Activated T-cell treated with anti-CD3 and anti-CD28 coated beads for 1 hour (primary cell): ENCODE results near the gene FGF2.

Source experiments
- DNase-seq: peaks from one replicate; pipeline ENCODE4 v3.0.0-alpha.2; 2020; ENCODE audit warnings: low read depth

FGF2 gene

DNA sequence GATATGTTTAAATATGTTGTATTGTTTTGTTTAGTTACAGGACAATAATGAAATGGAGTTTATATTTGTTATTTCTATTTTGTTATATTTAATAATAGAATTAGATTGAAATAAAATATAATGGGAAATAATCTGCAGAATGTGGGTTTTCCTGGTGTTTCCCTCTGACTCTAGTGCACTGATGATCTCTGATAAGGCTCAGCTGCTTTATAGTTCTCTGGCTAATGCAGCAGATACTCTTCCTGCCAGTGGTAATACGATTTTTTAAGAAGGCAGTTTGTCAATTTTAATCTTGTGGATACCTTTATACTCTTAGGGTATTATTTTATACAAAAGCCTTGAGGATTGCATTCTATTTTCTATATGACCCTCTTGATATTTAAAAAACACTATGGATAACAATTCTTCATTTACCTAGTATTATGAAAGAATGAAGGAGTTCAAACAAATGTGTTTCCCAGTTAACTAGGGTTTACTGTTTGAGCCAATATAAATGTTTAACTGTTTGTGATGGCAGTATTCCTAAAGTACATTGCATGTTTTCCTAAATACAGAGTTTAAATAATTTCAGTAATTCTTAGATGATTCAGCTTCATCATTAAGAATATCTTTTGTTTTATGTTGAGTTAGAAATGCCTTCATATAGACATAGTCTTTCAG, 68.8 kb downstream of the FGF2 start:
- DNase-seq = no peak

GRCh38 chr4:122896270-122896669, 69.6 kb downstream of the FGF2 start:
- DNase-seq = no peak

DNA sequence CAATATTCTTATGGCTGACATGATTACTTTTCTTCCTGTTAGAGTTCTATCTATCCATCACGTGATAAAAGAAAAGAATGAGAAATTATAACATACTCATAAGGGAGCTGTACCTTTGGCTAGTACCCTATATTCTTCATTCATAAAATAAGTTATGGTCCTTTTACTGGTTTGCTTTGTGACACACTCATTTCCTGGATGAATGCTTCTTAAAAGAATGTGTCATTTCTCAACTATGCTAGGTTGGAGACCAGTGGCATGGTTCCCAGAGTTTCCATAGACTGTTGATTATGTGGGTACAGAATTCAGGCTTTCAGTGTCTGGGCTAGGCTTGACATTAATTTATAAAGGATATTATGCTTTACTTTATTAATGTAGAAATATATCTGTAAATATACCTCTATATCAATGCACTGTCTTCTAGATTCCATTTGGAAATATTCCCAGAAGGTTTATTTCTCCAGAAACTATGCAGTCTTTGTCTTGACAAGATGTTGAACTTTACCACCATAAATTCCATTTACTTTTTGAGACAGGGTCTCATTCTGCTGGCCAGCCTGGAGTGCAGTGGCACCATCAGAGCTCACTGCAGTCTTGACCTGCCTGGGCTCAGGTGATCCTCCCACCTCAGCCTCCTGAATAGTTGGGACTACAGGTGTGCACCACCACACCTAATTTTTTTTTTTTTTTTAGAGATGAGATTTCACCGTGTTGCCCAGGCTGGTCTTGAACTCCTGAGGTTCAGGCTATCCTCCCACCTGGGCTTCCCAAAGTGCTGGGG, 71.9 kb downstream of the FGF2 start:
- DNase-seq = no peak

DNA sequence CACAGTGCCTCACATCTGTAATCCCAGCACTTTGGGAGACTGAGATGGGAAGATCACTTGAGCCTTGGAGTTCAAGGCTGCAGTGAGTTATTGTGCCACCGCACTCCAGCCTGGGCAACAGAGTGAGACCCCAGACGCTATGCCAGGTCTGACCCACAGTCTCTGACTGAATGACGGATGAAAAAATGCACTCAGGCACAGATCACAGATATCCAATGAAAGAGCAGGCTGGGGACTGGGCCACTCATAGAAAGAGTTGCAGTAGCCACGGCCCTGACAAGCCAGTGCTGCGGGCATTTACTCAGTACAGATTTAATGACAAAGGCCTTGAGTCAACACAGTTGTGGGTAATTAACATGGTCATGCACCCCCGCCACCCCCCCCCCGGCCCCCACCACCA, 73.1 kb downstream of the FGF2 start:
- no peak for DNase-seq

DNA sequence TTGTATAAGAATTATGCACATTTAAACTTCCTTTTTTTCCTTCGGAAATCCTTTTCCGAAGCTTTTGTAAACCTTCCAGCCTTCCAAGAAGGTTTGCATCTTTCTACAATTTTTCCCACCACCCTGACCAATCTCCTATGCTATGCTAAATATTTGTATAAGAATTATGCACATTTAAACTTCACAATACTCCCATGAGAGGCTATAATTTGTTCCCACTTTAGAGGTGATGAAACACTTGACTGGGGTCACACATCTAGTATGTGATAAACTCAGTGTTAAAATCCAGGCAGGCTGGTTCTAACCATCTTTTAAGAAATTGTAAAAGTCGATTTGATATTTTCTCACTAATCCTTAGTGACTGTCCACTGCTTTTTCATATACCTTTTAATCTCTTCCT, 73.7 kb downstream of the FGF2 start:
- no peak for DNase-seq

- no peak for DNase-seq
Measured at GRCh38 chr4:122901247-122902010, 74.8 kb downstream of the FGF2 start.

GRCh38 chr4:122903766-122904288, 77.2 kb downstream of the FGF2 start:
- DNase-seq = no peak

- DNase-seq = no peak
Measured at GRCh38 chr4:122906859-122907305, 80.3 kb downstream of the FGF2 start.

- no peak for DNase-seq
Measured at GRCh38 chr4:122908223-122908622, 81.6 kb downstream of the FGF2 start.

GRCh38 chr4:122909683-122910082, 83.1 kb downstream of the FGF2 start:
- no peak for DNase-seq

GRCh38 chr4:122911588-122911987, 85.0 kb downstream of the FGF2 start:
- DNase-seq = no peak

GRCh38 chr4:122912810-122913575, 86.4 kb downstream of the FGF2 start:
- no peak for DNase-seq

DNA sequence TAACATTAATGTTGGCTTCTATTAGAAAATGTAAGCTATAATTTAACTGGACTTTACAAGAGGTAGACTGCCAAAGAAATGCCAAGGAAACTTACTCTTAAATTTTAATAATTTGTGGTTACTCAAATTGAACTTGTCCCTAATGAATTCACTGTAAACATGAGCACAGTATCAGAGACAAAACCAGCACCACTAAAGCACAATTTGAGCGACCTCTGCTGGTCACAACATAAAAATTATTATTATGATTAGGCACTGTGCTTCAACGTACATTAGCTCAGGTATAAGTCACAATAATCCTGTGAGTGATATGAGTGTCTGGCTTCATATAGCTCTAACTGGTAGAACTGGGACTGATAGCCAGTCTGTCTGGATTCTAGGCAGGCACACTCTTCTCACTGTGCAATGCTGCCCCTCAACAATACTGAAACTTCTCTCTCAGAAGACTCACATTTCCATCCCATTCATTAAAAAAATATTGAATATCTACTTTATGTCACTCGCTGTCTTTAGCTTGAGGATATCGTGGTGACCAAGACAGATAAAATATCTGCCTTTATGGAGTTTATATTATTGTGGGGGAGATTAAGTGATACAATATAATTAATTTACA, 87.8 kb downstream of the FGF2 start:
- DNase-seq = no peak

GRCh38 chr4:122914938-122915337, 88.3 kb downstream of the FGF2 start:
- no peak for DNase-seq

GRCh38 chr4:122917731-122918130, 91.1 kb downstream of the FGF2 start:
- DNase-seq = no peak

DNA sequence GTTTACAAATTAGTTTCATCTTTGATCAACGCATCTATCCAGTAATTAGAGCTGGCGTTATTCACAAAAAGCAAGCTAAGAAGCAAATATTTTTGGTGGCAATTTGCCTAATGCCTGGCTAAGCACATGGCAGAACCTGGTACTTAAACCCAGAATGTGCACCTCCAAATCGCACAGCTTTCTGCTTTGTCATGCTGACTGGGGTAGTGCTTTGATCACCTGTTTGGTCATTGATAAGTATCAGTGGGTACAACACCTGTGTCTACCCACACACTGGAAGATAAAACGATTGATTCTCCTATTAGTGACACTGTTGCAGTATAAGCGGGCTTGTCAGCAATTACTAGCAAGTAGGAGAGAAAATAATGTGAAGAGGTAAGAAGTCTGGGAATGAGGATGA, 93.8 kb downstream of the FGF2 start:
- no peak for DNase-seq

DNA sequence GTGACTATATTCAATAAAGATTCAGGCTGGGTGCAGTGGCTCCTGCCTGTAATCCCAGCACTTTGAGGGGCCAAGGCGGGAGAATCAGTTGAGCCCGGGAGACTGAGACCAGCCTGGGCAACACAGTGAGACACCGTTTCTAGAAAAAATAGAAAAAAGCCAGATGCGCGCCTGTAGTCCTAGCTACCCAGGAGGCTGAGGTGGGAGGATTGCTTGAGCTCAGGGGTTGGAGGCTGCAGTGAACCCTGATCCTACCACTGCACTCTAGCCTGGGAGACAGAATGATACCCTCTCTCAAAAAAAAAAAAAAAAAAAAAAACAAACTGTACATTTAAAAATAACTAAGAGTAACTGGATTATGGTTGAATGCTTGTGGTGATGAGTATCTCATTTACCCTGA, 94.7 kb downstream of the FGF2 start:
- no peak for DNase-seq

GRCh38 chr4:122921971-122922876, 95.6 kb downstream of the FGF2 start, which contains the start of gene NUDT6:
TSS of gene NUDT6 (minus strand) at chr4:122922597. CDS start at chr4:122922572, 25 bp downstream.
- peak; percentile 5 for DNase-seq

DNA sequence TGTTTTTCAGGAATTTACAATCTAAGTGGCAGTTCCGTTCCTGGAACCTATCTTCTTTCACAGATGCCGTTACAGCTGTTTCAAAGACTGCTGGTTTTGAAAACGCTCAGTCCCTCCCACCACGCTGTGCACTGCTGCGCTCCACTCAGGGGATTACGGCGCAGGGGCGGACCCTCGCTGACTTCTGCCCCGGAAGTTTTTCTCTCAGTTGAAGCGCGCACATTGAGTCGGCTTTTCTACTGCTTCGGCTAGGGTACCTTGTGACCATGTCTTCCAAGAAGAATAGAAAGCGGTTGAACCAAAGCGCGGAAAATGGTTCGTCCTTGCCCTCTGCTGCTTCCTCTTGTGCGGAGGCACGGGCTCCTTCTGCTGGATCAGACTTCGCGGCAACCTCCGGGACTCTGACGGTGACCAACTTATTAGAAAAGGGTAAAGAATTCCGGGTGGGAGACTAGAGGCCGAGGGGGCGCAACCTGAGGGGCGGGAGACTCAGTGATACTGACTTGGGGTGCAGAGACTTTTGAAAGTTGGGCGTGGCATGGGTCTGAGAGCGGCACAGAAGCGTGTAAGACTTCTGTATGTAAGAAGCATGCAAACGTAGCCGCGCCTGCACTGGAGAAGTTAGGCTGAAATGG, 96.4 kb downstream of the FGF2 start:
- DNase-seq = peak; percentile 69

GRCh38 chr4:122928930-122929329, 102.3 kb downstream of the FGF2 start:
- no peak for DNase-seq
